AG09319 (cell line): ENCODE measurements around the gene RBBP8.

Experiments
- DNase-seq: peaks from one replicate; pipeline ENCODE4 v3.0.0-alpha.2; 2010; ENCODE audit warnings: low read depth; ENCODE audit errors: extremely low read depth
- TF ChIP-seq, protein P1 (sequence below): IDR thresholded peaks from 2 replicates; pipeline ENCODE4 v1.5.1; 2011; ENCODE audit warnings: low read depth, mild to moderate bottlenecking, inconsistent platforms, low read length, moderate library complexity

The RBBP8 gene

GRCh38 chr18:22975508-22975907 is 42.4 kb downstream of the RBBP8 start:
- DNase-seq = no peak
- TF ChIP-seq, protein P1, sequence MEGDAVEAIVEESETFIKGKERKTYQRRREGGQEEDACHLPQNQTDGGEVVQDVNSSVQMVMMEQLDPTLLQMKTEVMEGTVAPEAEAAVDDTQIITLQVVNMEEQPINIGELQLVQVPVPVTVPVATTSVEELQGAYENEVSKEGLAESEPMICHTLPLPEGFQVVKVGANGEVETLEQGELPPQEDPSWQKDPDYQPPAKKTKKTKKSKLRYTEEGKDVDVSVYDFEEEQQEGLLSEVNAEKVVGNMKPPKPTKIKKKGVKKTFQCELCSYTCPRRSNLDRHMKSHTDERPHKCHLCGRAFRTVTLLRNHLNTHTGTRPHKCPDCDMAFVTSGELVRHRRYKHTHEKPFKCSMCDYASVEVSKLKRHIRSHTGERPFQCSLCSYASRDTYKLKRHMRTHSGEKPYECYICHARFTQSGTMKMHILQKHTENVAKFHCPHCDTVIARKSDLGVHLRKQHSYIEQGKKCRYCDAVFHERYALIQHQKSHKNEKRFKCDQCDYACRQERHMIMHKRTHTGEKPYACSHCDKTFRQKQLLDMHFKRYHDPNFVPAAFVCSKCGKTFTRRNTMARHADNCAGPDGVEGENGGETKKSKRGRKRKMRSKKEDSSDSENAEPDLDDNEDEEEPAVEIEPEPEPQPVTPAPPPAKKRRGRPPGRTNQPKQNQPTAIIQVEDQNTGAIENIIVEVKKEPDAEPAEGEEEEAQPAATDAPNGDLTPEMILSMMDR = no peak

DNA sequence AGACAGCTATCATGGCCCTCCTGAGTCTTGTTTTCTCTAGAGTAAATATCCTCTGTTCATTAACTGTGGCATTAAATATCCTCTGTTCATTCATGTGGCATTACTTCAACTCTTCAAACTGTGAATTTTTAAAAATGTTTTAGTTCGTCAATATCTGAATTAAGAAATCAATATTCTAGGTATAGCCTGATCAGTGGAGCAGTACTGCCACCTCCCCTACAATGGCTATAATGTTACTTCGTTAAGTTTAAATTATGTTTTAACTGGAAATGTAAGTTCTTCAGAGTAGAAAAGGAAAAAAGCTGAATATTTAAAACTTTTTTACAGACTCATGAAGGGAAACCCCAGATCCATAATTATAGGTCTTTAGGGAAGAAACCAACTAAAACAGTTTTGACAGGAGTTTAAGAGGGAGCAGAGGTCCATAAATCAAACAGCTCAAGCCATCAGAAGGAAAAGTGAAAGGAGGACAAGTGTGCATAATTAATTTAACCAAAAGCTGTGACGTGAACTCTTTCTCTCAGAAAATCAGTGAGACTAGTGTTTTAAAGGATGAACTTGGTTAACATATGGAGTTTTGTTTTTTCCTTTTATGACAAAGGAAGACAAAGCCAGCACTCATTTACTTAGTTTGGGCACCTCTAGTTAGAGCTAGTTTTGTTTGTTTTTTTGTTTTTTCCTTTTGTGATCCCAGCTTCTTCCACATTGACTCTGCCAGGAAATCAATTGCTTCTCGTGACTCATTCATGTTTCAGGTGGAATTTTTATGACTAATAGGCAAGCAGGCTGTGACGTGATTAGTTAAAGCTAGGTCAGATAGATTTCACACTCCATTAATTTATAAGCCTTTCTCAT is 44.9 kb downstream of the RBBP8 start:
- DNase-seq = peak; percentile 27
- TF ChIP-seq, protein P1 = no peak

DNA sequence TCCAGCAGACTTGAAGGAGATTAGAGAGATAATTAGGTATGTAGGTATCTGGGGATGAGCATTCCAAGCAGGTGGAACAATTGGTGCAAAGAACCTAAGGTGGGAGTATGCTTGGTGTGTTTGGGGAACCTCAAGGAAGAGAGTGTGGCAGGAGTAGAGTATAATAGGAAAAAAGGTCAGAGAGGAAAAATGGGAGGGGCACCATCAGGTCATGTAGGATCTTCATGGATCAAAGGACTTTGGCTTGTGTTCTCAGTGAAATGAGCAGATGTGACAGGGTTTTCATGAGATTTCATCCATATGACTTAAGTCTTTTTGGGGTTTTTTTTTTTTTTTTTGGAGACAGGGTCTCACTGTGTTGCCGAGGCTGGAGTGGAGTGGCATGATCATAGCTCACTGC is 47.3 kb downstream of the RBBP8 start:
- TF ChIP-seq, protein P1 = no peak
- DNase-seq = no peak

DNA sequence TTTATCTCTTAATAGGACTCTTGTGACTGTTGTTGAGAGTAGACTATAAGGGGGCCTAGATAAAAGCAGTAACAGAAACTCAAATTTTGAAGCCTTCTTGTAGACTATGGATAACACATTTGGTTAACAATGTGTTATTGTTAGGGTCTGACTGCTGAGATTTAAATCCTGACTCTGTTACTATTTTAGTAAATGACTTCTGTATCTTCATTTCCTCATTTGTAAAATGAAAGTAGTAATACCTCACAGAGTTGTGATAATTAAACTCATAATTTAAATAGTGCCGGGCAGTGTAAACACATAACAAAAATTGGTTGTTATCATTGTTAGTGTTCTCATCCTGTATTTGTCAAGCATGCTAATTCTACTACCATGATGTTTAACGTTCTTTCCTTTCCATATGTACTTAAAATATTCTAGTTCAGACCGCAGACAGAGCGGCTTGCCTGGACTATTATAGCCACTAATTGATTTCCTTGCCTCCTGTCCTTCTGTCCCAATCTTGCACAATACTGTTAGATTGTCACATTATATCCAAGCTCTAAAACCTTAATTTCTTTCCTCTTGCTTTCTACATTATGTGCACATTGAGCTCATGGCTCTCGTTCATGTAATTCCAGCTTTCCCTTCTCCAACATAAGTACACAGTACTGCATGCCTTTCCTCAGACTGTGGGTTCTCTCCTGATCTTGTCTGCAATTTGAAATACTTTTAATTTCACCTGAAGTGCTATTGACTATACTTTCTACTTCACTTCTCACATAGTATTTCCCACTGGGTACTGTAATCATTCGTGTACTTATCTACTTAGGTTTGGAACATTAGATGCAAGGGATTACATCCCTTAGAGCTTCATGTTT is 48.4 kb downstream of the RBBP8 start:
- TF ChIP-seq, protein P1 = no peak
- no peak for DNase-seq

DNA sequence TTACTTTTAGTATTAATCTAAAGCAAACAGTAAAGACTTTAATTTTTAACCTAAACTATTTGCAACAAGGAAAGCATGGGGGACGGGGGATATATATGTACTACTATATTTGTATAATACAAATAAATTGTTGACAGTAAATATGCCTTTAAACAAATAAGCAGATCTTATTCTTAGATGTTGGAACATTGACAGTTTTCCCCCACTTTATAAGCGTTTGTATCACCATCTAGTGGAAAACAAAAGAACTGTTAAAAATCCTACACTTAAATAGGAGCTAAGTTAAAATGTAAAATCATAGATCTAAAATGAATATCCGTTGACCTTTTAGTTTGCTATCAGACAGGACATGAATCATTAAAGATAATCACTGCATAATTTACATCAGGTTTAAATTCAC is 50.0 kb downstream of the RBBP8 start:
- no peak for DNase-seq
- TF ChIP-seq, protein P1 = peak; percentile 45

- no peak for DNase-seq
- TF ChIP-seq, protein P1 = no peak
These were observed 52.1 kb downstream of the RBBP8 start for GRCh38 chr18:22985250-22985649.

DNA sequence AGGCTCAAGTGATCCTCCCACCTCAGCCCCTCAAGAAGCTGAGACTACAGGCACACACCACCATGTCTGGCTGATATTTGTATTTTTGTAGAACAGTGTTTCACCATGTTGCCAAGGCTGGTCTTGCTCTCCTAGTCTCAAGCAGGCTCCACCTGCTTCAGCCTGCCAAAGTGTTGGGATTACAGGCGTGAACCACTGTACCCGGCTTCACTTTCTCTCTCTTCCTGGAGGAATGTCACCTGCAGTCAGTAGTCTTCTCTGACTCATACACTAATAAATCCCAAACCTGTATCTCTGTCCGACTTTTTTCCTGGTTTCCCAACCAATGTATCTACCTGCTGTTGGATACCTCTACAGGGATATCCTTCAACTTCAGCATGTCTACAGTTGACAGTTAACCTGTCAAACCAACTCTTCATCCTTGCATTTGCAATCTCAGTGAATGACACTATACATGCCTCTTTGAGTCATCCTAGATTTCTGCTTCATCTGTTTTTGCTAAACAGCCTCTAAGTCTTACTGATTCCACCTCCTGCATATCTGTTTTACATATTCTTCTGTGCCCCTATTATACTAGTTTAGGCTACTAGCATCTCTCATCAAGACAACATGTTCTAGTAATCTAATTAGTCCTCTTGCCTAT is 54.5 kb downstream of the RBBP8 start:
- no peak for DNase-seq
- TF ChIP-seq, protein P1 = no peak
